ENCODE measurements around the gene EBF3.

EBF3 gene

GRCh38 chr10:129917936-129918335 lies 46.1 kb downstream of the EBF3 start:
- in situ Hi-C loops (cut with HindIII; ENCODE audit: low sequenced_read_pairs), result no loop called here
- no peak for TF ChIP-seq CTCF (IDR thresholded peaks at IDR 0.05; ENCODE audit: low read depth, low read length)

DNA sequence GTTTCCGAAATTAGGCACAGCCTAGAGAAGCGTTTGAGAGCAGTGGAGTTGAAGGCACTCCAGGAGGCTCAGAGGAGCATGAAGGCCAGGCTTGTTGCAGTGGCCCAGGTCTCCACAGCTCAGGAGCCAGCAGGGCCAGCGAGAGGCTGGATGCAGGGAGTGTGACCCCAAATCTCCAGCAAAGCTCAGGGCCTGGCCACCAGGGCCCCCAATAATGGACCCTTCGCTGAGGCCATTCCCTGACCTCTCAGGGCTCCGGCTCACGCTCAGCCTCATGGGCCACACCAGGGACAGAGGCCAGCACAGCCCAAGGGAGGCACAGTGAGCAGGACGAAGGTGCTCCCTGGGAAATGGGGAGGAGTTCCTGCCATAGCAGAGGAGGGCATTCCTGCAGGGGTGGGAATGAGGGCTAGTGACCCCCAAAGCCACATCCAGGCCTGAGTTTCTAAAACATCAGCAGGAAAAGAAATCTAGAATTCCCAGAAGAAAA lies 47.5 kb downstream of the EBF3 start:
- no peak overlapping the region for H3K4me3 ChIP-seq (ENCODE audit: low read depth, low read length)
- TF ChIP-seq CTCF (IDR thresholded peaks at IDR 0.05; ENCODE audit: low read depth, low read length), result no peak
- in situ Hi-C loops (cut with HindIII; ENCODE audit: low sequenced_read_pairs), result no loop called here
- no peak for DNase-seq (ENCODE audit: low read depth, low spot score)

More at GRCh38 chr10:129917936-129918335, 46.1 kb downstream of the EBF3 start:
- no peak for DNase-seq (ENCODE audit: low read depth, low spot score)
- H3K4me3 ChIP-seq (ENCODE audit: low read depth, low read length), result no peak overlapping the region

GRCh38 chr10:129915526-129916378 lies 48.3 kb downstream of the EBF3 start:
- no peak overlapping the region for H3K4me3 ChIP-seq (ENCODE audit: low read depth, low read length)

GRCh38 chr10:129914960-129915359 lies 49.1 kb downstream of the EBF3 start:
- no peak for DNase-seq (ENCODE audit: low read depth, low spot score)
- TF ChIP-seq CTCF (IDR thresholded peaks at IDR 0.05; ENCODE audit: low read depth, low read length), result no peak

More at GRCh38 chr10:129915526-129916378, 48.3 kb downstream of the EBF3 start:
- TF ChIP-seq CTCF (IDR thresholded peaks at IDR 0.05; ENCODE audit: low read depth, low read length), result no peak
- in situ Hi-C loops (cut with HindIII; ENCODE audit: low sequenced_read_pairs), result no loop called here
- DNase-seq (ENCODE audit: low read depth, low spot score), result no peak

DNA sequence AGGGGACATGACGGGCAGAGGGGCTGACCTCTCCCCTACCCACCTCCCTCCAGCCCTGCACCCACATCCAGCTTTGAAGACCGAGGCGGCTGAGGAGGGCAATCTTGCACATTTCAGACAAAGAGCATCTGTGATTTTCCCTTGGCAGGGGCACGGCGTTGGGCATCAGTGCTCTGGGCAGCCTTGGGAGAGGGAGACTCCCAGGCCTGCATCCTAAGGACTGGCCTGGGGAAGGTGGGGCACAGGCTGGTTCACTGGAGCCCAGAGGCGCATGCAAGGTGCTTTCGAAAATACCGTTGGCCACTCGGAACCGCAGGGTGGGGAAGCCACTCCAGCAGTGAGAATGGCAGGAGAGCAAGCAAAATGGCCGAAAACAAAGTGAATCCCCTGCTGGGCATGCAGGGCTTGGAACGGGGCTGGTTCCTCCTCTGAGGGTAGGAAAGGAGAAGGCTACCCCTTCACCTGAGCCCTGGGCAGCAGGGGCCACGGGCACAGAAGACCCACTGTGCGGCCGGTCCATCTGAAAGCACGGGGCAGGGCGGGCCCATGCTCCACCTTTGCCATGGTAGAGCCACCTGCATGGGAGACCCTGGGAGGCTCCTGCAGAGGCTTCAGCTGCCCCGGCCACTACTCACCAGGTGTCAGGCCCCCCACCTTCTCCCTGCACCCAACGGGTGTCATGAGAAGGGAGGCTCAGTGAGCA lies 49.8 kb downstream of the EBF3 start:
- no peak for TF ChIP-seq CTCF (IDR thresholded peaks at IDR 0.05; ENCODE audit: low read depth, low read length)
- in situ Hi-C loops (cut with HindIII; ENCODE audit: low sequenced_read_pairs), result no loop called here
- no peak overlapping the region for H3K4me3 ChIP-seq (ENCODE audit: low read depth, low read length)
- no peak for DNase-seq (ENCODE audit: low read depth, low spot score)

More at GRCh38 chr10:129914960-129915359, 49.1 kb downstream of the EBF3 start:
- no peak overlapping the region for H3K4me3 ChIP-seq (ENCODE audit: low read depth, low read length)
- in situ Hi-C loops (cut with HindIII; ENCODE audit: low sequenced_read_pairs), result no loop called here

- in situ Hi-C loops (cut with HindIII; ENCODE audit: low sequenced_read_pairs), result no loop called here
- TF ChIP-seq CTCF (IDR thresholded peaks at IDR 0.05; ENCODE audit: low read depth, low read length), result no peak
- no peak for DNase-seq (ENCODE audit: low read depth, low spot score)
- H3K4me3 ChIP-seq (ENCODE audit: low read depth, low read length), result no peak overlapping the region
Measured at GRCh38 chr10:129912986-129913695, 50.9 kb downstream of the EBF3 start.

Data from astrocyte of the spinal cord (primary cell).